NCI-H526 (cell line): ENCODE results near the gene CD99.
"Not testable (repeated sequence)": the region's sequence is repeated elsewhere in the genome, so short reads cannot be mapped to it uniquely, and the experiment has no call there.

ENCODE experiments used
- DNase-seq, 2 experiments: peaks; one replicate each; lab custom pipeline; 2025; lab: John Stamatoyannopoulos, UW

The CD99 gene

GRCh38 chrX:2727264-2727663, 36.2 kb downstream of the CD99 start:
- not testable (repeated sequence) for DNase-seq

GRCh38 chrX:2732076-2732475, 41.0 kb downstream of the CD99 start:
- DNase-seq, result no peak

- DNase-seq, result no peak
These were observed 41.6 kb downstream of the CD99 start for GRCh38 chrX:2732649-2733048.

GRCh38 chrX:2733286-2733685, 42.2 kb downstream of the CD99 start:
- no peak for DNase-seq

- DNase-seq, result no peak
These were observed 44.2 kb downstream of the CD99 start for GRCh38 chrX:2735270-2735669.

- no peak for DNase-seq
These were observed 49.6 kb downstream of the CD99 start for GRCh38 chrX:2740672-2741071.

- no peak for DNase-seq
These were observed 50.3 kb downstream of the CD99 start for GRCh38 chrX:2741386-2741785.

- not testable (repeated sequence) for DNase-seq
These were observed 55.2 kb downstream of the CD99 start for GRCh38 chrX:2746250-2746649.

- no peak for DNase-seq
These were observed 57.2 kb downstream of the CD99 start for GRCh38 chrX:2748171-2748814.

- no peak for DNase-seq
These were observed 57.7 kb downstream of the CD99 start for GRCh38 chrX:2748815-2749188.

GRCh38 chrX:2751291-2751690, 60.2 kb downstream of the CD99 start:
- DNase-seq, result no peak

- DNase-seq, result not testable (repeated sequence)
These were observed 60.8 kb downstream of the CD99 start, which contains the start of gene XG for GRCh38 chrX:2751874-2752300. XG (plus strand) TSS chrX:2752040; CDS start chrX:2752275, 235 bp downstream.

- not testable (repeated sequence) for DNase-seq
These were observed 61.3 kb downstream of the CD99 start for GRCh38 chrX:2752441-2752840.

GRCh38 chrX:2755163-2755715, 64.1 kb downstream of the CD99 start:
- DNase-seq, result not testable (repeated sequence)

GRCh38 chrX:2756548-2756947, 65.5 kb downstream of the CD99 start:
- peak; percentile 3 to 17 for DNase-seq

GRCh38 chrX:2761246-2761645, 70.2 kb downstream of the CD99 start:
- DNase-seq, result no peak

- DNase-seq, result not testable (repeated sequence)
These were observed 71.6 kb downstream of the CD99 start for GRCh38 chrX:2762671-2763070.

- not testable (repeated sequence) for DNase-seq
These were observed 73.9 kb downstream of the CD99 start for GRCh38 chrX:2764766-2765548.

- no peak for DNase-seq
These were observed 74.4 kb downstream of the CD99 start for GRCh38 chrX:2765549-2765830.

- DNase-seq, result no peak
These were observed 75.8 kb downstream of the CD99 start for GRCh38 chrX:2766906-2767305.

- no peak for DNase-seq
These were observed 76.7 kb downstream of the CD99 start for GRCh38 chrX:2767631-2768455.

GRCh38 chrX:2769615-2770014, 78.5 kb downstream of the CD99 start:
- no peak for DNase-seq
